ENCODE results near the gene NOVA2. TPM values are rescaled to one million over a fixed set of nuclear protein-coding genes. Genes with fewer than 3 reads are reported as not detected.

The NOVA2 gene
- total and polyA plus RNA-seq, 2 of the 8 experiments (the other 6 are each of a cell fraction or from before 2014, with no cell fraction given): 3.2 to 24.6 TPM

DNA sequence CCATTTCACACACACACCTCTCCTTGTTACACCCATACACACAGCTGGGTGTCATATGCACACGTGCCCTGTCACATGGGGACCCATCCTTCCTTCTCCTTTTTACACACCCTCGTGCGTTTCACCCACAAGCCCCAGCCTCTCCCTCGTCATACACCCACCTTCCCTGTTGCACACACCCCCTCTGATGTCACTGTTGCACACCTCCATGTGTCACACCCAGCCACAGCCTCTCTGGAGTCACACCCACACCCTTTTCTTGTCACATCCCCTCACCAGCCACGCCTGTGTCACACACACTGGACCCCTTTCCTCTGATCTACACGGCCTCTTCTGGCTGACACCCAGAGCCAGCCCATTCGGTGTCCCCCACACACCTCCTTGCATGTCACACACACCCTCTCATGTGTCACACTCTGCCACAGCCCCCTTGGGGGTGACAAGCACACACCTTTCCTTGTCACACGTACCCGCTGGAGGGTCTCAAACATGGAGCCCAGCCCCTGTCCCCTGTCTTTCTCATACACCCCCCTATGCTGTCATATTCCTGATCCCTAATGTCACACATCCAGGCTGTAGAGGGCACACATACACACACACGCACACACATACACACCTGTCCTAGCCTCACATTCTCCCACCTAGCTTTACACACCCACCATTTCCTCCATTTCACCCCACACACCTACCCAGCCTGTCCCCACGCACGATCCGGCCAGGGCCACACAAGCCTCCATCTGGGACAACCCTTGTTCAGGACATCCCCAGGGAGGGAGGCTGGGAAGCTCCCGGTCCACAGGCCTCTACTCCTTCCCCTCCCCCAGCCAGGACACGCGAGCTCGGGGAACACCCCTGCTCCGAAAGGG lies 1.4 kb downstream of the NOVA2 start (continued):
- no peak for TF ChIP-seq NRF1 (IDR thresholded peaks at IDR 0.05; ENCODE audit: low read depth, low read length)
- TF ChIP-seq, protein P1, sequence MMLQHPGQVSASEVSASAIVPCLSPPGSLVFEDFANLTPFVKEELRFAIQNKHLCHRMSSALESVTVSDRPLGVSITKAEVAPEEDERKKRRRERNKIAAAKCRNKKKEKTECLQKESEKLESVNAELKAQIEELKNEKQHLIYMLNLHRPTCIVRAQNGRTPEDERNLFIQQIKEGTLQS (IDR thresholded peaks at IDR 0.05; ENCODE audit: insufficient read depth, low read depth, low read length): no peak
- no peak for TF ChIP-seq CHD2 (IDR thresholded peaks at IDR 0.05; ENCODE audit: low read length)
